Measurements from ENCODE around the gene ZNF565. TPM values are rescaled to one million over a fixed set of nuclear protein-coding genes. Genes with fewer than 3 reads are reported as not detected.

The ZNF565 gene
- total RNA-seq, 2 experiments from 2014 or later = 2.2 to 2.7 TPM

DNA sequence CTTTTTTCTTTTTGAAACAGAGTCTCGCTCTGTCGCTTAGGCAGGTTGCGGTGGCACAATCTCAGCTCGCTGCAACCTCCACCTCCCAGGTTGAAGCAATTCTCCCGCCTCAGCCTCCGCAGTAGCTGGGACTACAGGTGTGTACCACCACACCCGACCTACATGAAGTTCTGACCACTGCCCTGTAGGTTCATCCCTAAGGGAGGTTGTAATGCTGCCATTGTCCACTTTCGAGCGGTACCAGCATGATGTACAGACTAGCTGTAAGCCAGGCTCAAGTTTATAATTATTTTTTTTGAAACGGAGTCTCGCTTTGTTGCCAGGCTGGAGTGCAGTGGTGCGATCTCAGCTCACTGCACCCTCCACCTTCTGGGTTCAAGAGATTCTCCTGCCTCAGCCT is 50.7 kb downstream of the ZNF565 start:
- no peaks in the 10 kb centered on the region for H3K27me3 Mint-ChIP-seq (ENCODE audit: low read depth)
- DNase-seq (no peak), ATAC-seq (no peak)
- CTCF ChIA-PET = interaction anchor here (2.6 kb wide), 1 partner anchor 36 kb away, joined by 12 read pairs; no protein-coding TSS in a partner anchor
- H3K4me3 Mint-ChIP-seq = no peak overlapping the region
- H3K4me1 Mint-ChIP-seq (ENCODE audit: low read depth) = no peaks in the 10 kb centered on the region
- peaks cover 10% of the 10 kb centered on the region for H3K36me3 Mint-ChIP-seq (ENCODE audit: low read depth)
- no peak overlapping the region for H3K27ac Mint-ChIP-seq
- no peaks in the 10 kb centered on the region for H3K9me3 Mint-ChIP-seq (ENCODE audit: insufficient read depth)
- POLR2A ChIA-PET = interaction anchor here (0.6 kb wide), 1 partner anchor 595 kb away, joined by 3 read pairs; no protein-coding TSS in a partner anchor

DNA sequence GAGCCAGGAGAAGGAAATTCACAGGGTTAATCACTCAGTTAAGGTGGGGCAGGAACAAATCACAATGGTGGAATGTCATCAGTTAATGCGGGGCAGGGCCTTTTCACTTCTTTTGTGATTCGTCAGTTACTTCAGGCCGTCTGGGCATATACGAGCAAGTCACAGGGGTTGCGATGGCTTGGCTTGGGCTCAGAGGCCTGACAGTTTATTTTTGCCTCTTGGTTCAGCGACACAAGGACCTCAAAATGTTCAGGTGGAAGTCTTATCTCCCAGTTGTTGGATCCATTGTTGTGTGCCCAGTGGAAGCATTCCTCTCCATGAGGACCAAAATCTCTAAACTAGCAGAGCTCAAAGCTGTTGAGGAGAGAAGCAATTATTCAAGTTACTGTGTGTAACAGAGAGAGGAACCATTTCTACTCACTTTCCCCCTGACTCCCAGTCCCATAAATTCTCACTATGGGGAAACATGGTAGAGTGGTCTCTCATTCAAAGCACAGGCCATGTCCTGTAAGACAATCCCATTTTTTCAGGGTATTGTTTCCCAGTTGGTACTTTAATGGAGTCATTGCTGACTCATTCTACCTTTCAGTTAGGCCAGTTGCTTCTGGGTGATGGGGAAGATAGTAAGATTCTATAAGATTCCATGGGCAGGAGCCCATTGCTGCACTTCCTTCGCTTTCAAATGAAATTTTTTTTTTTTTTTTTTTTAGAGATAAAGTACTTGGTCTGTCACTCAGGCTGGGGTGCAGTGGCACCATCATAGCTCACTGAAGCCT is 53.5 kb downstream of the ZNF565 start:
- Mint-ChIP-seq H3K9me3 (ENCODE audit: insufficient read depth) (no peaks in the 10 kb centered on the region), H3K4me3 (no peak overlapping the region), H3K27me3 (ENCODE audit: low read depth) (no peaks in the 10 kb centered on the region), H3K36me3 (ENCODE audit: low read depth) (peaks cover 12% of the 10 kb centered on the region), H3K27ac (no peak overlapping the region), H3K4me1 (ENCODE audit: low read depth) (no peaks in the 10 kb centered on the region)
- no peak for DNase-seq
- CTCF ChIA-PET = interaction anchor here (0.7 kb wide), 1 partner anchor 33 kb away, joined by 3 read pairs; no protein-coding TSS in a partner anchor
- ATAC-seq = no peak
- POLR2A ChIA-PET = no interaction called here

DNA sequence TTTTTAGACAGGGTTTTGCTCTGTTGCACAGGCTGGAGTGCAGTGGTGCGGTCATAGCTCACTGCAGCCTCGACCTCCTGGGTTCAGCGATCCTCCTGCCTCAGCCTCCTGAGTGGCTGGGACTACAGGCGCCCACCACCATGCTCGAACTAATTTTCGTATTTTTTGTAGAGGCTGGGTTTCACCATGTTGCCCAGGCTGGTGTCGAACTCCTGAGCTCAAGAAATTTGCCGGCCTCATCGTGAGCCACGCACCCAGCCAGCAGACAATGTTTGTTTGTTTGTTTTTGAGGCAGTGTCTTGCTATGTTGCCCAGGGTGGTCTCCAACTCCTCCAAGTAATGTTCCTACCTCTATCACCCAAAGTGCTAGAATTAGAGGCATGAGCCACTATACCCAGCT is 61.3 kb downstream of the ZNF565 start:
- Mint-ChIP-seq H3K27ac (no peak overlapping the region), H3K4me3 (no peak overlapping the region), H3K4me1 (ENCODE audit: low read depth) (peaks cover 4% of the 10 kb centered on the region), H3K27me3 (ENCODE audit: low read depth) (no peaks in the 10 kb centered on the region), H3K36me3 (ENCODE audit: low read depth) (peaks cover 31% of the 10 kb centered on the region), H3K9me3 (ENCODE audit: insufficient read depth) (no peaks in the 10 kb centered on the region)
- ChIA-PET POLR2A (interaction anchor here (1.6 kb wide), 1 partner anchor 25 kb away, joined by 5 read pairs; no protein-coding TSS in a partner anchor), CTCF (interaction anchor here (1.0 kb wide), 1 partner anchor 14 kb away, joined by 4 read pairs; no protein-coding TSS in a partner anchor)
- ATAC-seq (no peak), DNase-seq (no peak)

DNA sequence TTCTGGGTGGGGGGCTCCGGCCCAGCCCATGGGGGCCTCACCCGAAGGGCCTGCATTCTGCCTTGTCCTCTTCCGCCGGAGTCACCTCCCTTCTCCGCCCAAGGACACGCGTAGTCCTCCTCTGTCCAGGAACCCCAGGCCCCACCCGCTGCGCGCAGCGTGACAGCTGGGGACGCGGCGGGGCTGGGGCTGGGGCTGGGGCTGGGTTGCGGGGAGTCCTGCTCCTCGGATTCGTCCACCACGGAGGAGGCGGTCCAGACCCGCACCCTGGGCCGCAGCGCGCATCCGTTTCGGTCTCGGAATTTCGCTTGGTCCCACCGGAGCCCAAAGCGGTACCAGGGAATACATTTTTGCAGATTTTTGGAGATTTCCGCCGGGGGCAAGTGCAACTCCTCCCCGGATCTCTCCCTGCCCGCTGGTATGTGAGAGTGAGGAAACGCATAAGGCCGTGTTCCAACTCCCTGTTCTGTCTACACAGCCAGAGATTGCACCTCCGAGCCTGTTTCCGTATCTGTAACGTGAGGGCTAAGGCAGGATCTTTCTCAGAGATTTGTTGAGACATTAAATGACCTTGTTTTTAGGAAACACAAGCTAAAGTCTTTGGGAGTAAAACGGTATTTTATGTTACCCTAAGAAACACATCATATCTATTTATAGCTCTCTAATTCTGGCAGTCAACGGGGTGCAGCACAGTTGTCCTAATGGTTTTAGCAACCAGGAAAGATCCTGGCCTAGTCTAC is 61.9 kb downstream of the ZNF565 start, which contains the start of gene COX7A1:
Gene COX7A1, minus strand, starts transcription at position 96 of the 740 bp plus-strand sequence. Its CDS starts 40 bp downstream, at position 56.
- H3K27me3 Mint-ChIP-seq (ENCODE audit: low read depth) = no peaks in the 10 kb centered on the region
- peaks cover 32% of the 10 kb centered on the region for H3K36me3 Mint-ChIP-seq (ENCODE audit: low read depth)
- ATAC-seq (no peak), DNase-seq (no peak)
- CTCF ChIA-PET = no interaction called here
- H3K4me3 Mint-ChIP-seq = no peak within 1 kb of the TSS
- POLR2A ChIA-PET = interaction anchor here (1.6 kb wide), 1 partner anchor 25 kb away, joined by 5 read pairs; no protein-coding TSS in a partner anchor
- H3K9me3 Mint-ChIP-seq (ENCODE audit: insufficient read depth) = no peaks in the 10 kb centered on the region
- peaks cover 4% of the 10 kb centered on the region for H3K4me1 Mint-ChIP-seq (ENCODE audit: low read depth)
- H3K27ac Mint-ChIP-seq = peak within 1 kb of the TSS; percentile 43

DNA sequence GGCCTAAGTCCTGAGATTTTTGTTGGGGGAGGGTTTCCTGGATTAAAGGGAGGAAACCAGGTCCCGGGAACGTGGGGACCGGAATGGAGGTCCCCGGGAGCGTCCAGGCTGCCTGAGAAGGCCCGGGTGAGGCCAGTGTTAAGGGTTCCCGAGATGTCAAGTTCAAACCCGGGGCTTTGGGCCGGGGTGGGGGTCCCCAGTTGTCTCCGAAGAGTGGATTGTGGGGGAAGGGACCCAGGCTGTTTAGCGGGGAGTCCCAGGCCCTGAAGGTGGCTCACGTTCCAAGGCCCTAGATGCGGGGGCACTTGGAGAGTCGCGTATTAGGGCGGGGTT is 62.5 kb downstream of the ZNF565 start:
- DNase-seq (no peak), ATAC-seq (no peak)
- no peak overlapping the region for H3K4me3 Mint-ChIP-seq
- peaks cover 4% of the 10 kb centered on the region for H3K4me1 Mint-ChIP-seq (ENCODE audit: low read depth)
- peaks cover 35% of the 10 kb centered on the region for H3K36me3 Mint-ChIP-seq (ENCODE audit: low read depth)
- no peaks in the 10 kb centered on the region for H3K27me3 Mint-ChIP-seq (ENCODE audit: low read depth)
- POLR2A ChIA-PET = no interaction called here
- CTCF ChIA-PET = no interaction called here
- H3K27ac Mint-ChIP-seq = no peak overlapping the region
- no peaks in the 10 kb centered on the region for H3K9me3 Mint-ChIP-seq (ENCODE audit: insufficient read depth)

DNA sequence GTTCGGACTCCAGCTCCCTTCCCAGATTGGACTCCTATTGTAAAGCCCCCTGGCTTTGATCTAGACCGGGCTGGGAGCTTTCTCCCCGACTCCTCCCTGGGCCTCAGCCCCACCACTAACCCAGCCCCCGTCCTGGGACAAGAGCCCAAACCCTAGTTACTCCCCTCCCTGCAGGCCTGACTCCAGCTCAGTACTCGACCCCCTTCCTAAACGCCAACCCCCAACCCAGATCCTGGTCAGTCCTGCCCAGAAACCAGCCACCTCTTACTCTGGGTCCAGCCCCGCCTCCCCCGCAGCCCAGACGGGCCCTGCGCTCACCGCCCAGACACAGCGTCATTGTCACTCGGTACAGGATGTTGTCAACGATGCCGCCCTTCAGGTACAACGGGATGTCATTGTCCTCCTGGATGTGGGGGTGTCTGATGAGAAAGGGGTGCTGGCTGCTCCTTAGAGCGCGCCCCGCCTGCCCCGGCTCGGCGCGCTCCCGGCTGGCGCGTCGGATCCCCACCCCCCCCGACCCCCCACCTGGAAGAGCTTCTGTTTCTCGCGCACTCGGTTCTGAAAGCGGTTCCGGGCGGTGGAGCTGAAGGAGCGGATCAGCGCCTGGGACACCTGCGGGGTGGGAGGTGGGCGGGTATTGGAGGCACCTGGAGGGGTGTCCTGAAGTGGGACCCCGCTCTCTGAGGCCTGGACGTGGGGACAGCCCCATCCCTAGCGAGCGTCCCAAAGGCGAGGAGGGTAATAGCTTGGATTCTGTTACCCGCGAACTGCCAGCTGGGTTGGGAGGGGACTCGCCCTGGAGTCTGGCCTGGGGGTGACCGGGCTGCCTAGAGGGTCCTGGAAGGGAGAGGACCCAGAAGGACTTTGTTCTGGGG is 63.1 kb downstream of the ZNF565 start:
- ChIA-PET POLR2A (no interaction called here), CTCF (no interaction called here)
- Mint-ChIP-seq H3K27me3 (ENCODE audit: low read depth) (no peaks in the 10 kb centered on the region), H3K9me3 (ENCODE audit: insufficient read depth) (no peaks in the 10 kb centered on the region), H3K36me3 (ENCODE audit: low read depth) (peaks cover 40% of the 10 kb centered on the region), H3K27ac (no peak overlapping the region), H3K4me1 (ENCODE audit: low read depth) (peaks cover 6% of the 10 kb centered on the region), H3K4me3 (no peak overlapping the region)
- ATAC-seq (no peak), DNase-seq (no peak)

DNA sequence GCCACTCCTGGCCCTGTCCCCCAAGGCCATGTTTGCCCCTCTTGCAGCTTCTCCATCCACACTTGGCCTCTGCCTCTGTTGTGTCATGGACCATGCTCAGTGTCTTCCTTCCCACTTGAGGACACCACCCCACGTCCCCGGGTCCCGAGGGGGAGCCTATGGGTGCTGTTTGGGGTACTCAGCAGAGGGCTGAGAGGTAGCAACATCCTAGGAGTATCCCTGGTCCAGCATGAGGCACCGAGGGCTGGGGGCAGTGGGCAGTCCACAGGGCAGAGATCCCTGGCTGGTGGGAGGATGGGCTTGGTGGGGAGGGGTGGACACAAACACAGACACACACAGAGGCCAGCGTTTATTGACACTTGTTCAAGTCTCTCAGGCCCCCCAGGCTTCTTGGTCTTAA is 63.9 kb downstream of the ZNF565 start:
- ATAC-seq = no peak
- Mint-ChIP-seq H3K9me3 (ENCODE audit: insufficient read depth) (no peaks in the 10 kb centered on the region), H3K27me3 (ENCODE audit: low read depth) (no peaks in the 10 kb centered on the region), H3K4me3 (no peak overlapping the region), H3K4me1 (ENCODE audit: low read depth) (peaks cover 6% of the 10 kb centered on the region), H3K27ac (no peak overlapping the region), H3K36me3 (ENCODE audit: low read depth) (peaks cover 48% of the 10 kb centered on the region)
- CTCF ChIA-PET = no interaction called here
- POLR2A ChIA-PET = no interaction called here
- DNase-seq = no peak

DNA sequence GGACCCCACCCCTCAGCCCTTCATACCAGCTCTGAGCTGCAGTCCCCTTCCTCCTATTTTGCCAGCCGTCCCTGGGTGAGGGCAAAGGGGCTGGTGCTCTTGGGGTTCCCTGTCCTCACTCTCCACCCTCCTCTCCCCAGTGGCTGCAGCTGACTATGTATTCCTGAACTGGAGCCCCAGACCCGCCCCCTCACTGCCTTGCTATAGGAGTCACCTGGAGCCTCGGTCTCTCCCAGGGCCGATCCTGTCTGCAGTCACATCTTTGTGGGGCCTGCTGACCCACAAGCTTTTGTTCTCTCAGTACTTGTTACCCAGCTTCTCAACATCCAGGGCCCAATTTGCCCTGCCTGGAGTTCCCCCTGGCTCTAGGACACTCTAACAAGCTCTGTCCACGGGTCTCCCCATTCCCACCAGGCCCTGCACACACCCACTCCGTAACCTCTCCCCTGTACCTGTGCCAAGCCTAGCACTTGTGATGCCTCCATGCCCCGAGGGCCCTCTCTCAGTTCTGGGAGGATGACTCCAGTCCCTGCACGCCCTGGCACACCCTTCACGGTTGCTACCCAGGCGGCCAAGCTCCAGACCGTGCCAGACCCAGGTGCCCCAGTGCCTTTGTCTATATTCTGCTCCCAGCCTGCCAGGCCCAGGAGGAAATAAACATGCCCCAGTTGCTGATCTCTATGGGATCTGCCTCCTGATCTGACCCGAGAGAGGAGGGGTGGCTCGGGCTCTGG is 64.6 kb downstream of the ZNF565 start:
- no peaks in the 10 kb centered on the region for H3K9me3 Mint-ChIP-seq (ENCODE audit: insufficient read depth)
- ATAC-seq (no peak), DNase-seq (no peak)
- H3K4me1 Mint-ChIP-seq (ENCODE audit: low read depth) = peaks cover 6% of the 10 kb centered on the region
- H3K4me3 Mint-ChIP-seq = no peak overlapping the region
- ChIA-PET CTCF (no interaction called here), POLR2A (no interaction called here)
- no peak overlapping the region for H3K27ac Mint-ChIP-seq
- no peaks in the 10 kb centered on the region for H3K27me3 Mint-ChIP-seq (ENCODE audit: low read depth)
- peaks cover 50% of the 10 kb centered on the region for H3K36me3 Mint-ChIP-seq (ENCODE audit: low read depth)

DNA sequence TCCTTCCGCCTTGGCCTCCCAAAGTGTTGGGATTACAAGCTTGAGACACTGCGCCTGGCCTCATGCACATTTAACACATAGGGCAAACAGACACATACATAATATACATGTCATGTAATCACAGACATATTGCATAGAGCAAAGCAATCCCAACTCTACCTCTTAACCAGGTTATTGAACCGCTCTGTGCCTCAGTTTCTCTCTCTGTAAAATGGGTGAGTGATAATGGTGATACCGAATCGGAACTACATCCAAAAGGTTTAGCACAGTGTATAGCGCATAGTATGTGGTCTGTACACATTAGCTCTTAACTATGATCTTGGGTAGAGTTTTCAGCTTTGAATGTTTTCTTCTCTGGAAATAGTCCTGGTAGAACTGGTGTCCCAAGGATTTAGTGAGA is 69.8 kb downstream of the ZNF565 start:
- ATAC-seq (no peak), DNase-seq (no peak)
- H3K9me3 Mint-ChIP-seq (ENCODE audit: insufficient read depth) = no peaks in the 10 kb centered on the region
- peaks cover 24% of the 10 kb centered on the region for H3K4me1 Mint-ChIP-seq (ENCODE audit: low read depth)
- ChIA-PET POLR2A (no interaction called here), CTCF (interaction anchor here (1.2 kb wide), 1 partner anchor 17 kb away, joined by 5 read pairs; no protein-coding TSS in a partner anchor)
- no peak overlapping the region for H3K4me3 Mint-ChIP-seq
- no peaks in the 10 kb centered on the region for H3K27me3 Mint-ChIP-seq (ENCODE audit: low read depth)
- H3K27ac Mint-ChIP-seq = no peak overlapping the region
- H3K36me3 Mint-ChIP-seq (ENCODE audit: low read depth) = peaks cover 62% of the 10 kb centered on the region

DNA sequence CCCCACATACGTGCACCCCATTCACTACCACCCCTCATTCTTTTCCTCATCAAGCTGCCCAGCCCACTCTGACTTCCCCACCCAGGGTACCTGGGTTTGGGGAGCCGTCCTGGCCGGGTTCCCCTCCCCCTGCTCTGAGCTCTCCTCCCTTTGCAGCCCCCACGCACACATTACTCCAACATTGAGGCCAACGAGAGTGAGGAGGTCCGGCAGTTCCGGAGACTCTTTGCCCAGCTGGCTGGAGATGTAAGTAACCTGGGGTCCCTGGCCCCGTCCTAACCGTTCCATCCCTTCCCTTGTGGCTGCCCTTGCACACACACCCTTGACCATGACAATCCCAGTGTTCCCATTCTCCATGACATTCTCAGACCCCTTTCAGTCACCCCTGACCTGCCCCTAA is 72.0 kb downstream of the ZNF565 start:
- ChIA-PET CTCF (interaction anchor here (1.3 kb wide), 1 partner anchor 15 kb away, joined by 3 read pairs; no protein-coding TSS in a partner anchor), POLR2A (no interaction called here)
- no peak overlapping the region for H3K4me3 Mint-ChIP-seq
- no peaks in the 10 kb centered on the region for H3K27me3 Mint-ChIP-seq (ENCODE audit: low read depth)
- ATAC-seq (no peak), DNase-seq (no peak)
- H3K4me1 Mint-ChIP-seq (ENCODE audit: low read depth) = peaks cover 26% of the 10 kb centered on the region
- H3K36me3 Mint-ChIP-seq (ENCODE audit: low read depth) = peaks cover 49% of the 10 kb centered on the region
- H3K9me3 Mint-ChIP-seq (ENCODE audit: insufficient read depth) = no peaks in the 10 kb centered on the region
- no peak overlapping the region for H3K27ac Mint-ChIP-seq

DNA sequence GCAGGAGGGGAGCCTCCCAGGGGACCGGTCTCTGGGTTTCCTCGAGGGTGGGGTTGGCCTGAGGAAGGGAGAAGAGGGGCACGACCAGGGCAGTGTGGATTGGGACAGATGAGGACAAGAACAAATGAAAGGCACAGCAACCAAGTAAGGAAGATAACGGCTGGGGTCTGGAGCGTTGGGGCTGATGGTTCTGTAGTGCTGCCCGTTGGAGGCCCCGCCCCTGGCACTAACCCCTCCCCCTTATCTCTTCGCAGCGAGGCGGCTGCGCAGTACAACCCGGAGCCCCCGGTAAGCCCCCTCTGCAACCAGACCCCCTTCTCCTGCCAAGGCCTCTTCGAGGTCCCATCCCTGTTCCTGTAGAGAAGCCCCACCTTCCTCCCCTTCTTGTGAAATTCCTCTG is 72.4 kb downstream of the ZNF565 start:
- ATAC-seq = no peak
- Mint-ChIP-seq H3K27me3 (ENCODE audit: low read depth) (no peaks in the 10 kb centered on the region), H3K27ac (no peak overlapping the region), H3K4me3 (no peak overlapping the region), H3K36me3 (ENCODE audit: low read depth) (peaks cover 46% of the 10 kb centered on the region), H3K9me3 (ENCODE audit: insufficient read depth) (no peaks in the 10 kb centered on the region), H3K4me1 (ENCODE audit: low read depth) (peaks cover 26% of the 10 kb centered on the region)
- no peak for DNase-seq
- ChIA-PET POLR2A (no interaction called here), CTCF (no interaction called here)

Data from activated CD8-positive, alpha-beta T cell treated with anti-CD3 and anti-CD28 coated beads, Interleukin-2, amount 10 ng/mL, durations not matched to agents 7 days and 5 days (primary cell).